Activated CD4-positive, alpha-beta T cell treated with anti-CD3 and anti-CD28 coated beads for 1 hour (primary cell): Measurements from ENCODE around the gene SEMA3A.
"Not testable (repeated sequence)": the region's sequence is repeated elsewhere in the genome, so short reads cannot be mapped to it uniquely, and the experiment has no call there.

Experiments used
- DNase-seq: peaks from one replicate; pipeline ENCODE4 v3.0.0-alpha.2; 2020

Gene SEMA3A

DNA sequence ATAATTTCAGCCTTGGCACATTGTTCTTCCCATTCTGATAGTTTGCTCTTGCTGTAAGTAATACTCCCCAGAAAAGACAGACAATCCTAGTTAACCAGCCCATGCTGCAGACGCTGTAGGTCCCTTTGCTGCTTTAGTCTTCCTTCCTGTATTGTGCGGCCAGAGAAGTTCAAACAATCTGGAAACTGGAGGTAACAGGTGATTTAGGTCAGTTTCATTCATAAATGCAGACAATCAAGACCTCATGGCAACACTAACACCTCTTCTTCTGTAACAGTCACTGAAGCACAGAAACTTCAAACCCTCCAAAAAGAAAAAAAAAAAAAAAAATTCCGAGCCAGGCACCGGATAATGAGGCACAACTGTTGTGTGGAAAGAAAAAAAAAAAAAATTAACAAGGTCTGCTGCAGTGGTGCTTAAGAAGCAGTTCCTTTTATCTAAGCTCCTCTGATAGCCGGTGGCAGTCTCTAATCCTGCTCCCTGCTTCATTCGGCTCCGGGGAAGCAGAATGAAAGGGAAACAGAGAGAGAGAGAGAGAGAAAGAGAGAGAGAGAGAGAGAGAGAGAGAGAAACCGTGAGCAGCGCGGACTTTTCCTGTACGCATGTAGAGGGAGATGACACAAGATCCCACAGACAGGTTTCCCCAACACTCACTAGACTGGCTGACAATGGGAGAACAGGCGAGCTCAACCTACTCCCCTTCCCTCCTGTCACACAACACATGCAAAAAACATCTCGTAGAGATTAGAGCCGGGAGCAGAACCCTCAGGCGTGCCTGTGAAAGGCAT is at the start of gene SEMA3A:
Gene SEMA3A (minus strand): TSS at position 306 of the 788 bp plus-strand sequence. CDS start 203 bp downstream, at position 103.
- DNase-seq: no peak

DNA sequence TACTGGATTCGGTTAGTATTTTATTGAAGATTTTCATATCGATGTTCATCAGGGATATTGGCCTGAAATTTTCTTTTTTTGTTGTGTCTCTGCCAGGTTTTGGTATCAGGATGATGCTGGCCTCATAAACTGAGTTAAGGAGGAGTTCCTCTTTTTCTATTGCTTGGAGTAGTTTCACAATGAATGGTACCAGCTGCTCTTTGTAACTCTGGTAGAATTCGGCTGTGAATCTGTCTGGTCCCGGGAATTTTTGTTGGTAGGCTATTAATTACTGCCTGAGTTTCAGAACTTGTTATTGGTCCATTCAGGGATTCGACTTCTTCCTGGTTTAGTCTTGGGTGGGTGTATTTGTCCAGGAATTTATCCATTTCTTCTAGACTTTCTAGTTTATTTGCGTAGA is 48.4 kb upstream of the SEMA3A start:
- DNase-seq: not testable (repeated sequence)

DNA sequence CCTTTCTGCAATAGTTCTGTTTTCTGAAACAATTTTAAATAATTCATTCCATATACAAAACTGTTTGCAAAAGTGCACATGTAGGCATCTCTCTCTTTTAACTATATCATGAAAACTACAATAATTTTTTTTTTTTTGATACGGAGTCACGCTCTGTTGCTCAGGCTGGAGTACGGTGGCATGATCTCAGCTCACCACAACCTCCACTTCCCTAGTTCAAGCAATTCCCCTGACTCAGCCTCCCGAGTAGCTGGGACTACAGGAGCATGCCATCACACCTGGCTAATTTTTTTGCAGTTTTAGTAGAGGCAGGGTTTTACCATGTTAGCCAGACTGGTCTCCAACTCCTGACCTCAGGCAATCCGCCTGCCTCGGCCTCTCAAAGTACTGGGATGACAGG is 44.0 kb upstream of the SEMA3A start:
- no peak for DNase-seq

DNA sequence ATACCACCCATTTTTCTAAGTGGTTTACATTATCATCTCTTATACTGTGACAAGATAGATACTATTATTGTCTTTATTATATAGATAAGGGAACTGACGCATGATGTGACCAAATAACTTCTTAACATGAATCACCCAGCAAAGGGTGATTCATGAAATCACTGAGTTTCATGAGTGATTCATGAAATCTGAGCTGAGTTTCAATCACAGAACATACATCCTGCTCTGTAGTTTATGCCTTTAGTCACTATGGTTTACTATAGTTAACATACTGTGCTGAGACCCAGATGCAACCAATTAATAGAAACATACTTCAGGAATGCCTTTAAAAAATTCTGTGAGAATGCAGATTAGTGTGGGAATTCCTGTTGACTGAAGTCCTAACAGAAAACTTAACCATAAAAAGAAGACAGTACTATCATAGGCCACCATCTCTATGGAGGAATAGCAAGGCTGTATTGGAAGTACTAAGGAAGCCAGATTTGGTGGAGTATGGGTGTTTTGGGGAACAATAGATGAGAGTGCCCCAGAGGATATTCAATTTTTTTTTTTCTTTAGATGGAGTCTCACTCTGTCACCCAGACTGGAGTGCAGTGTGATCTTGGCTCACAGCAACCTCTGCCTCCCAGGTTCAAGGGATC is 43.1 kb upstream of the SEMA3A start:
- DNase-seq: no peak

DNA sequence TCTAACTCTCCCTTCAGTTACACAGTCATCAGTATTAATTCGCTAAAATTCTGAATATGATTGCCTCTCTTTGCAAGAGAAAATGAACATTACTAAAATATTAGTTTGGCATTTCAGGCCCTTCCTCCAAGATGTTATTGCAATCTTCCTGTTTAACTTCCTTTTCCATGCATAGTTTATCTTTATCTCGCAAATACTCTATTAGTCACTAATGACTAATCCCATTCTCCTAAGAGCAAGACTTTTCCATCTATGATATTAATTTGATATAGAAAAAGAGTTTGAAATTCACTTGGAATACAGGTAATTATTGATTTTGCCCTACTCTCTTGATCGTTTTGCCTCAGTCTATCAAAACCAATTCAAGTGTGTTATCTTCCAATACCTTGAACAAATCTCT is 41.8 kb upstream of the SEMA3A start:
- no peak for DNase-seq

DNA sequence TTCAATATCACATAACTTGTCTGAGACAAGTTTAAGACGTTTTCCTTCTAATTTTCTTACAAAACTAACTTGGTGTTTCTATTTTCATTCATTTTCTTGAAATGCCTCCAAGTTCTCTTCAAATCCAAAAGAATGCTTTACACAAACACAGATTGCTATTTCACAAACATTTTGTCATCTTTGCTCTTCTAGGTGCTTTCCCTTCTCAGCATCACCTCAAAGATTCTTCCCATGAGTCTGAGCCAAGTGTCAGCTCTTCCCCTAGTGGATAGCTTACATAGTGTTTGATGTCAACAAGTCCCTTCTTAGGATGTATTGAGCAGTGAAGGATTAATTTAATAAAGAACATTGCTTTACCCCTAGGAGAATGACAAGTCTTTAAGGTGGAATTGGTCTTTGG is 38.1 kb upstream of the SEMA3A start:
- DNase-seq: no peak

DNA sequence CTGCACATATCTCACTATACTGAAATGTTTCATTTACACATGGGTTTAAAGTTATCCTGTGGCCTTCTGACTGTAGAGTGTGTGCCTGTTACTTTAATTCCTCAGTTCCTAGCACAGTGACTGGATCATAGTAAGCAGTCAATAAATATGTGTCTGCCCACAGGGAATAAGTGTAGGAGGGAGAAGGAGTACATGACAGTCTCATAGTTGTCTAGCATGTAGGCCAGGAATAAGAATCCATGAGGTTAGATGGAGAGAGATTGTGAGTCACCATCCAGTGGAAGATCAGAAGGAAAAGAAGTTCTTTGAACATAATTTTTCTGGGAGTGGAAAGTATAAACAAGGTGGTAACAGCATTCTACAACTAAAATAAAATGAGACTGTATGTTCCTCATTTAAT is 36.6 kb upstream of the SEMA3A start:
- DNase-seq: no peak

DNA sequence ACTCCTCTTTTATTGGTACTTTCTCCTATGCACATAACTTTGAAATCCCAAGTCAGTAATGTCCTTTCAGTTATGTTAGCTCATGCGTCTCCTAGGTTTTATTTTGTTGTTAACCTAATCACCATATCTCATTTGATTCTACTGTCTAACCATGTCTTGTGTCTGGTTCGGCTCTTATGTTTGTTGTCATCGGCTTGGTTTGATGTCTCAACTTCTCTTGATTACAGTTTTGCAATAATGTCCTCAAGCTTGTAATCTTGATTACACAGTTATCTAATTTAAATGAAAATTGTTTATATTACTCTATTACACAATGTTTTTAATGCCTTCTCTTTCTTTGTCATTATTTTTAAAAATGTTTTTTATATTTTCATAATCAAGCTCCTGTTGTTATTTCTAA is 35.9 kb upstream of the SEMA3A start:
- DNase-seq: no peak

DNA sequence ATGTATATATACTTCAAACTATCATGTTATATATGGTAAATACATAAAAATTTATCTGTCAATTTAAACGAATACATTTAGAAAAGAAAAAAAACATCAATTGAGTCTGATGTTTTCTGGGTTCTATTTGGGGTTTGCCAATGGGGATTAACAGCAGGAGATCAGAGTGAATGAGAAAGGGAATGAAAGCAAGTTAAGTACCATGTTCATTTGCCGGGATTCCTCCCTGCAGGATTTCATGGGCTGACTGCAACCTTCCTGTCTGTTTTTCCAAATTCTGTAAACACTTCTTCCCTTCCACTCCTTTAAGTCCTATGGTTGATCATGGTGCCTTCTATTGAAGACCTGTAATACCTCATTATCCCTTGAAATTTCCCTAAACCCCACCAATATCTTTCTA is 33.9 kb upstream of the SEMA3A start:
- DNase-seq: no peak

DNA sequence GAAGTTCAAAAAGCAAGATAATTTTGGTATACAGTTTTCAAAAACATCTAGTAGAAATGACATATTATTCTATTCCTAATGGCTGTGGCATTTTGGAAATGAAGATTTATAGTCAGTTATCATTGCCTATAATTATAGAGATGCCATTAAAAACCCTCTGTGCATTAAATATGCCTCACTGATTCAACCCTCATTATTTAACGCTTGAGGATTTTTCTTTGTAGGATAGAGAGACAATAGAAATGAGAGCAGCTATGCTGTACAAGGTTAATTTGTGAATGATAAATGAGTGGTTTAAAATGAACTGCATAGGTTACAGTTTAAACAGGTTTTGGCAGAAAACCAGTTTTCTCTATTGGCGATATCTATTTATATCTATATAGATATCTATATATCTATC is 32.2 kb upstream of the SEMA3A start:
- DNase-seq: no peak

DNA sequence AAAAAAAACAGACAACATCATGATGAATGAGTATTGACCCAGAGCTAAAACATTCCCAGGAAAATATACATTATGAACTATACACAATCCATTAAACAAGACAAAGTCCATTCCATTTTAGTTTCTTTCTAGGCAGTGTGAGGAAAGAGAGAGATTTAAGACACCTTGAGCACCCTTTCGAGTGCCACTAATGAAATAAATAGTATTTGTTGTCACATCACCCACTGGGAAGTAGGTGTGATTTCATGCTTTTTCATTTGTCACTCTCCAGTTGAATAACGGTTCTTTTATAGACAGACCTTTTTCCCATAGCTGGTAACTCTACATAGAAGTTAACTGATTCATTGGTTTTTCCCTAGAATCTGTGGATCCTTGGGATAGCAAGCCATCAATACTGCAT is 29.9 kb upstream of the SEMA3A start:
- DNase-seq: no peak

DNA sequence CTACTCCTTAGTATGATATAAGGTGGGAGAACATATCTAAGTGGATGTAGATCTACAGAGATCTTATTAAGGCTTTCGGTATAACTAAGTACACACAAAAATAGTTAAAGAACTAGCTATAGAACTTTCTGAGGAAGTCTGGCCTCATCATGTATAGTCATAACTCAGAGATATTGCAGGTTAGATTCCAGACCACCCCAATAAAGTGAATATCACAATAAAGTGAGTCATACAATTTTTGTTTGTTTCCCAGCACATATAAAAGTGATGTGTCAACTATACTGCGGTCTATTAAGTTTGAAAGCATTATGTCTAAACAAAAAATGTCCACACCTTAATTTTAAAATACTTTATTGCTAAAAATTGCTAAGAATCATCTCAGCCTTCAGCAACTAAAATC is 24.7 kb upstream of the SEMA3A start:
- no peak for DNase-seq

DNA sequence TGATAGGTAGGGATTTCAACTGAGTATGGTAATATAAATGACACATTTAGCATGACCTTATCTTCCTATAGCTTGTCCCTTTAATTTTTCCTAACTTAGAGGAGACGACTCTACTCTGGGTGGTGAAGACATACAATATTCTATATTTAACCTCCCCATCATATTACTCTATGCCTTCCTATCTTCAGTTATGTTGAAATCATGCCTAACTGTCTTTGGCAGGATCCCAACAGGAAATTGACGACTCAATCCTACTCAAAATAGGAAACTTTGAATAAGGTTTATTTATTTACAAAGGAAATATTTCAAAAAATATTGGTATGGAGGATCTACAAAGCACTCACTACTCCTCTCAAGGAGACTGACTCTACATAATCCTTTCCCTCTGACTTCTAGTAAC is 24.1 kb upstream of the SEMA3A start:
- no peak for DNase-seq

DNA sequence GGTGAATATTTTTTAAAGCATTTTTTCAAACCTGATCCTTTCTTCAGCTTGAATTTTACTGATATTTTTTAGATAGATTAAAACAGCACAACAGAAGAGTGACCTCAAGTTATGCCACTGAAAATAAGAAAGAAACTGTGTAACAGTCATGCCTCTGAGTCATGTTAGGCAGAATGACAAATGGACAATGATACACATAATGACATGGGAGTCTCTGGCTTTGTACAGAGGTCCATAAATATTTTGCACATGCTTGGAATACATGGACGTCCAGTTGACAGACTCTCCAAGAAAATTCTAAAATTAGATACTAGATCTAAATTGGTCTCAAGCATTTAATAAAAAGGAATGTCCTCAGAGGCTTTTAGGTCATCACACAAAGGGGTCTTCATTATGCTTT is 21.9 kb upstream of the SEMA3A start:
- DNase-seq: no peak

DNA sequence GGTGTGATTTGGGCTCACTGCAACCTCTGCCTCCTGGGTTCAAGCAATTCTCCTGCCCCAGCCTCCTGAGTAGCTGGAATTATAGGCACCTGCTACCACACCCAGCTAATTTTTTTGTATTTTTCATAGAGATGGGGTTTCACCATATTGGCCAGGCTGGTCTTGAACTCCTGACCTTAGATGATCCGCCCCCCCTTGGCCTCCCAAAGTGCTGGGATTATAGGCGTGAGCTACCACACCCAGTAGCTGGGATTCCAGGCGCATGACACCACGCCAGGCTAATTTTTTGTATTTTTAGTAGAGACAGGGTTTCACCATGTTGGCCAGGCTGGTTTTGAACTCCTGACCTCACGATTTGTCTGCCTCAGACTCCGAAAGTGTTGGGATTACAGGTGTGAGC is 20.2 kb upstream of the SEMA3A start:
- not testable (repeated sequence) for DNase-seq

DNA sequence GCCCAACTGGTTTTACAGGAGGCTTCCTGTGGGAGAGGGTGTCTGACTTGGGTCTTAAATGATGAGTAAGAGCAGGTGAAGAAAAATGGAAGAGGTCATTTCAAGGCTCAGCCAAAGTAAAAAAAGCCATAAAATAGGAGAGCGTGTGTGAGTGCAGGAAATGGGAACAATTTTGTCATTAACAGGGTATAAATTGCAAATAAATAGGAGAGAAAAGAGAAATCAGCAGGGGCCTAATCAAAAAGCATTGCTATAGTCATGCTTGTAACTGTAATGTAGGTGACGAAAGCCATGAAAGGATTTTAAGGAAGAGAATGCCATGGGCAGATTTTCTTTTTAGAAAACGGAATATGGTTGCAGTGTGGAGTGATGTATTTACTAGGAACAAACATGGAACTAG is 15.7 kb upstream of the SEMA3A start:
- DNase-seq: no peak

DNA sequence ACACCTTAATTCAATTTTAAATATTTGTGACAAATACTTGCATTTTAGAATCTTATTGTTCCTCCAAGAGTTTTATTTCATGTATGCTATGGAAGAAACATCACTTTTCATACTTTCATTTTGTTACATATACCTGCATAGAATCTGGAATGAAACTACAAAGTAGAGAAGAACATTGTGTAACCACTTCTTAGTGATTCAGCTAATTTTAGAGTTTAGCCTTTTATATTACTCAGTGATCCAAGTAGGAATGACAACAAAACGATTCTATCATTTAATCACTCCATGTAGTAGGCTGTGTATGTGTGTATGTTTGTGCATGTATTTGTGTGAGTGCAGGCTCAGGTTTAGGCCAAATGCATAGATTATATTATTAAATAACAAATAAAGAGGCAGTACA is 14.4 kb upstream of the SEMA3A start:
- DNase-seq: no peak

DNA sequence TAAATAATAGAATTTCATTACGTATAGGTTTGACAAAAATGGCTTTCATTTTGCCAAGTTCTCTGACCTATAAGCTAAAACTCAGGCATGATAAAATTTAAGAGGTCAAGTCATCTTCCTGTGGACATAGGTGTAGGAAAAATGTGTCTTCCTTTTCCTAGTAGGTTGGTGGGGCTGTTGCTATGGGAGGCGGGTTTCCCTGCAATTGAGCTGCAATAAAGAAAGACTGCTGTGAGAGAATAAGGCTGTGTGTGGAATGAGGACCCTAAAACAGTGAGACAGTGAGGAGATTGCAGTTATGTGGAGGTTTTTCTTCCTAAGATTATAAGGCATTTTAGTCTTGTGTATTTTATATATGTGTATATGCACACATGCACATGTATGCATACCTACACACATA is 13.0 kb upstream of the SEMA3A start:
- no peak for DNase-seq

DNA sequence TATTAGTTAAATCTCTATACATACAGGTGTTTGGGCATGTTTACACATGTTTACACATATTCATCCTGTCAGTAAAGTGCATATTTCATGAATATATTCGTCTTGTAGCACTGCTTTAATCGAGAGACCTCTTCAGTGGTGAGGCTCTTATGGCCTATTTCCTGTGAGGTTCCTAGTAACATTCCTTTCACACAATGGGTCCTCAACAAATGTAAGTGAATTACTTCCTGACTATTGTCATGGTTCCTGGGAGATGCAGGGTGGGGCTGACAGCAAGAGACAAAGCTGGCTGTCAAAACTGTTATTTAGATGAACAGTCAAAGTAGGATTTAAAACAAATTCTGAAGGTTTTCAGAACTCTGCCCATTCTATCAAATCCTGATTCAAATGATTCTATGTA is 12.4 kb upstream of the SEMA3A start:
- no peak for DNase-seq

DNA sequence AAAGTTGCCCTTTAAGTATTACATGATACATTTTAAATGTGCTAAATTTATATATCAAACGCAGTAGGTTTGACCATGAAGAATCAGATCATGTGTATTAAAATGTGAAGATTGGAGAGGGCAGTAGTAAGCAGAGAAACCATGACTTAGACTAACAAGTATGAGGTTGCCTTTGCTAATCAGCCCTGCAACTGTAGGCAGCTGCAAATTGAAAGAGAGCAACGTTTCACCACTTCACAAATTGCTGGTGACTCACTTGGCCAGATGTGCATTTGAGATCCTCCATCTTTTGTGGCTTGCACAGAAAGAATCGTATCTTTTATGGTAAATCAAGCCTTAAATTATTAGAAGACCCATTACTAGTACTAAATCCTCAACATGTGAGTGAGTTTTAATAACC is 10.1 kb upstream of the SEMA3A start:
- DNase-seq: no peak

DNA sequence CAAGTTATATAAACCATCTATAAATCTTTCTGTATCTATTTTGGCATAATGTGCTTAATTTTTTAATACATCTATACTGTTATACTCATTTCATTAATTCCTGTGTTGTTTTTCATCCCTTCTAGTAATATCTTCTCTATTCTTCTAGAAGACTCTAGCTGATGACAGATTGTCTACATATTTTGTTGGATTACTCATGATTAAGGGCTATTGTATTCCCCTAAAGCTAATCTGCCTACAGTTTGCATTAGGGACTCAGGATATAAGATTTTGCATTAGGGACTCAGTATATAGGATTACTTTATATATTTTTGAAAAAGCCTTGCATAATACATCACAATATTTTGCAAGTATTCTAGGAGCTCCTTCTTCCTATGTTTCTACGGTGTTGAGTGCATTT is 8.3 kb upstream of the SEMA3A start:
- DNase-seq: no peak

DNA sequence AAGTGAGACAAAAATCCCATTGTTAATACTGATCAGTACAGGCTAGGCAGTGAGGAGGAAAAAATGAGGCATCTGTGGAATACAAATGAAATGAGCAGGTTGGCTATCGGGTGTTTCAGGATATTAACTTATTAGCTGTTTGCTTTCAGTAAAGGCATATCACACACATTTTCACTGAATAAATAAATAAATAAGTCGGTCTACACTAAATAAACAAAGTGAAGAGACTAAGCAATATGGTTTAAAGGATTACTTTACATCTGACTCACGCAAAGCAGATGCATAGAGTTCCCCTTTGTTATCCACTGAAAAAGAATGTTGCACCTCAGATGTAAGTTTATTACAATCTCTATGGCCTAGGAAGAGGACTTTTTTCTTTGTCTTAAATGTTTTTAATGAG is 6.3 kb upstream of the SEMA3A start:
- DNase-seq: no peak

DNA sequence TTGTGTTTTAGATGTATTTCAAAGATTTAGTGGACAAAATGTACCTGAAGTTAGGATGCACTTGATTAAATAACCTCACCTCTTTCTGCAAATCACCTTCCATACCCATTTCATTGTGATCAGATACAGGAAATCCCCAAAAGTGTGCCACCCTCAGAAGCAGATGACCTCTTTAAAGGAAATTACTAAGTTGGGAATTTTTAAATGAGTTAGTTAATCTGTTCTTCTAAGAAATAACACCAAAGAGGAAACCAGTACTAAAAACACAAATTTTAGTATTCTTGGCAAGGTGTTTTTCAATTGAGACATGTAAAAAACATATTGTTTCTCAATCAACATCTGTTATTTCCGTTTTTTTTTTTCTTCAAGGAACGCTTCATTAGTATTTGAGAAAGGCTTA is 4.6 kb upstream of the SEMA3A start:
- no peak for DNase-seq

DNA sequence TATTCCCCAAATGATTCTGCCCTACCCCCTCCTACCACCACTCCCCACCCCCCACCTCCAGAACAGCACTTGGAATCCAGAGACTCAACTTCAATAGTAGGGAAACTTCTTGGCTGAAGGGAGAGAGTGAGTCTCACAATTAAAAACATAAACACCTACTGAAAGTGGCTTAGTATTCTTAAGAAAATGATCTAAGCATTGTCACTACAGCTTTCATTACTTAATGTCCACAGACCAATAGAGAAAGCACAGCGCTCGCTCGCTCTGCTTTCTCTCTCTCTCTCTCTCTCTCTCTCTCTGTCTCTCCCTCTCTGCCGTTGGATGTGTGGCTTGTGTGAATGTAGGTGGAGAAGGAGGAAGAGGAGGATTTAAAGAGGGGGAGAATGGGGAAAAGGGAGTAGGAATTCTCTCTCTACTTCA is 1.5 kb upstream of the SEMA3A start:
- DNase-seq: no peak
